H1 (cell line): ENCODE measurements around the gene COLEC12. TPM values are rescaled to one million over a fixed set of nuclear protein-coding genes. Genes with fewer than 3 reads are reported as not detected.

ENCODE experiments used
- CTCF ChIA-PET: fragments of 300-600 bp; sonication (Branson Sonifier 250); formaldehyde crosslinking; loops from one replicate; lab custom pipeline; 2021; ENCODE audit not compliant: partially characterized antibody; lab: Charles Lee
- POLR2A ChIA-PET: fragments of 300-600 bp; sonication (Branson Sonifier 250); formaldehyde crosslinking; loops from one replicate; lab custom pipeline; 2021; ENCODE audit warnings: inconsistent platforms; ENCODE audit not compliant: partially characterized antibody; lab: Charles Lee
- DNase-seq, 2 experiments: peaks; one replicate each; pipeline versions ENCODE4 v3.0.0 to v3.0.0-alpha.2; 2010 to 2022; ENCODE audit warnings: low spot score in 2 of 2, low read depth in 1 of 2, mixed read lengths in 1 of 2
- FAIRE-seq: peaks from 2 replicates; lab custom pipeline; 2011; peaks lifted over from hg19 to GRCh38; lab: Jason Lieb, UNC
- H2AFZ ChIP-seq: 2 replicates; pipeline ENCODE4 v1.8.1; 2012; ENCODE audit warnings: low read length, inconsistent platforms
- H2AK5ac ChIP-seq: 2 replicates; pipeline ENCODE4 v1.6.1; 2013; ENCODE audit warnings: low read depth, low read length
- H2BK120ac ChIP-seq: replicated peaks from 2 replicates; pipeline ENCODE3; 2013; ENCODE audit warnings: low read depth, low read length, inconsistent platforms
- H2BK12ac ChIP-seq: 2 replicates; pipeline ENCODE4 v1.6.1; 2013; ENCODE audit warnings: low read depth, low read length
- H2BK15ac ChIP-seq: 2 replicates; pipeline ENCODE4 v1.6.1; 2013; ENCODE audit warnings: low read length
- H2BK20ac ChIP-seq: 2 replicates; pipeline ENCODE4 v1.6.1; 2013; ENCODE audit warnings: low read length
- H2BK5ac ChIP-seq: 2 replicates; pipeline ENCODE4 v1.6.1; 2013; ENCODE audit warnings: low read depth, low read length
- H3K14ac ChIP-seq: 2 replicates; pipeline ENCODE4 v1.6.1; 2013; ENCODE audit warnings: inconsistent platforms; ENCODE audit not compliant: insufficient read length
- H3K18ac ChIP-seq: 2 replicates; pipeline ENCODE4 v1.6.1; 2013; ENCODE audit warnings: low read length; ENCODE audit errors: extremely low read depth
- H3K23ac ChIP-seq: 2 replicates; pipeline ENCODE4 v1.6.1; 2013; ENCODE audit warnings: inconsistent platforms; ENCODE audit not compliant: insufficient read length
- H3K23me2 ChIP-seq: 2 replicates; pipeline ENCODE4 v1.6.1; 2013; ENCODE audit warnings: low read depth, low read length
- H3K27ac ChIP-seq: 2 replicates; pipeline ENCODE4 v1.6.1; 2011; ENCODE audit warnings: low read depth, low read length, inconsistent platforms
- H3K27me3 ChIP-seq, 4 experiments: replicated peaks in 1 of 4; 1 replicate in 1 of 4; 2 replicates in 3 of 4; pipeline versions ENCODE4 v1.6.1 to v1.8.1; 2011 to 2013; ENCODE audit warnings: low read length in 3 of 4, mild to moderate bottlenecking in 3 of 4, inconsistent platforms in 2 of 4, mixed read lengths in 2 of 4, moderate library complexity in 1 of 4; ENCODE audit not compliant: control insufficient read depth in 3 of 4, insufficient read depth in 3 of 4; ENCODE audit errors: extremely low read depth in 1 of 4
- H3K36me3 ChIP-seq, 4 experiments: 2 replicates each; pipeline versions ENCODE4 v1.6.1 to v1.8.1; 2011 to 2013; ENCODE audit warnings: mild to moderate bottlenecking in 4 of 4, low read length in 3 of 4, moderate library complexity in 2 of 4, control low read depth in 1 of 4, inconsistent platforms in 1 of 4; ENCODE audit not compliant: insufficient read depth in 4 of 4, control insufficient read depth in 2 of 4
- H3K4ac ChIP-seq: replicated peaks from 2 replicates; pipeline ENCODE3; 2013; ENCODE audit warnings: low read length, low read depth, mixed read lengths, inconsistent platforms; ENCODE audit not compliant: insufficient read length
- H3K4me1 ChIP-seq, 4 experiments: replicated peaks in 1 of 4; 1 replicate in 1 of 4; 2 replicates in 3 of 4; pipeline versions ENCODE4 v1.6.1 to v1.8.1; 2011 to 2013; ENCODE audit warnings: low read length in 3 of 4, inconsistent platforms in 2 of 4, mixed read lengths in 1 of 4; ENCODE audit not compliant: insufficient read depth in 4 of 4, control insufficient read depth in 3 of 4
- H3K4me2 ChIP-seq, 2 experiments: 2 replicates each; pipeline versions ENCODE4 v1.6.1 to v1.8.1; 2011 to 2013; ENCODE audit warnings: low read depth in 2 of 2, low read length in 2 of 2, control low read depth in 1 of 2, inconsistent platforms in 1 of 2, mild to moderate bottlenecking in 1 of 2; ENCODE audit not compliant: insufficient read depth in 1 of 2
- H3K4me3 ChIP-seq, 4 experiments: fragments of 200-600, 300-600 bp in 1 of 4; sonication (generic), shearing (Covaris generic), sonication (Bioruptor Twin) in 1 of 4; 2 replicates each; pipeline versions ENCODE4 v1.5.1 to v1.8.1; 2011 to 2016; ENCODE audit warnings: low read length in 4 of 4, low read depth in 3 of 4, control low read depth in 2 of 4, inconsistent platforms in 2 of 4, mild to moderate bottlenecking in 2 of 4, mixed read lengths in 1 of 4, moderate library complexity in 1 of 4; ENCODE audit not compliant: insufficient read depth in 2 of 4; ENCODE audit errors: extremely low read depth in 1 of 4
- H3K56ac ChIP-seq: replicated peaks from 2 replicates; pipeline ENCODE3; 2013; ENCODE audit warnings: low read depth, mild to moderate bottlenecking, mixed read lengths, low read length, inconsistent platforms; ENCODE audit not compliant: insufficient read length
- H3K79me1 ChIP-seq: 2 replicates; pipeline ENCODE4 v1.6.1; 2013; ENCODE audit warnings: low read depth, low read length, control low read depth
- H3K79me2 ChIP-seq, 2 experiments: 2 replicates each; pipeline versions ENCODE4 v1.6.1 to v1.8.1; 2012 to 2013; ENCODE audit warnings: low read length in 2 of 2, mild to moderate bottlenecking in 2 of 2, inconsistent platforms in 1 of 2; ENCODE audit not compliant: insufficient read depth in 2 of 2, control insufficient read depth in 1 of 2
- H3K9ac ChIP-seq, 4 experiments: replicated peaks in 1 of 4; 1 replicate in 1 of 4; 2 replicates in 3 of 4; pipeline versions ENCODE4 v1.6.1 to v1.8.1; 2011 to 2013; ENCODE audit warnings: low read depth in 3 of 4, low read length in 3 of 4, control low read depth in 2 of 4, mild to moderate bottlenecking in 2 of 4, moderate library complexity in 2 of 4, inconsistent platforms in 1 of 4; ENCODE audit errors: extremely low read depth in 1 of 4
- H3K9me3 ChIP-seq, 2 experiments: 2 replicates each; pipeline versions ENCODE4 v1.6.1 to v1.8.1; 2012 to 2013; ENCODE audit warnings: mild to moderate bottlenecking in 2 of 2, moderate library complexity in 2 of 2, control low read depth in 1 of 2, inconsistent platforms in 1 of 2, low read depth in 1 of 2, low read length in 1 of 2, mixed read lengths in 1 of 2; ENCODE audit not compliant: insufficient read depth in 2 of 2
- H4K20me1 ChIP-seq, 2 experiments: replicated peaks in 1 of 2; 2 replicates each; pipeline versions ENCODE3 to v1.8.1; 2011 to 2013; ENCODE audit warnings: inconsistent platforms in 2 of 2, low read length in 2 of 2, mild to moderate bottlenecking in 1 of 2; ENCODE audit not compliant: insufficient read depth in 2 of 2, control insufficient read depth in 1 of 2
- H4K5ac ChIP-seq: 2 replicates; pipeline ENCODE4 v1.6.1; 2013; ENCODE audit warnings: low read length, low read depth, mixed read lengths, inconsistent platforms; ENCODE audit not compliant: insufficient read length
- H4K8ac ChIP-seq: 2 replicates; pipeline ENCODE4 v1.8.0; 2013; ENCODE audit warnings: mild to moderate bottlenecking, moderate library complexity, low read length, inconsistent platforms; ENCODE audit not compliant: insufficient read depth; ENCODE audit errors: extremely low read depth
- H4K91ac ChIP-seq: replicated peaks from 2 replicates; pipeline ENCODE3; 2013; ENCODE audit warnings: low read length, mixed read lengths, inconsistent platforms; ENCODE audit not compliant: insufficient read length
- CREB1 ChIP-seq: IDR thresholded peaks from 2 replicates; pipeline ENCODE4 v1.6.1; 2012; ENCODE audit warnings: inconsistent platforms
- GTF2F1 ChIP-seq: IDR thresholded peaks from 2 replicates; pipeline ENCODE4 v1.6.1; 2012; ENCODE audit warnings: low read depth, low read length, improper control_type of control experiment, borderline replicate concordance
- POLR2A ChIP-seq, 2 experiments: IDR thresholded peaks; 1 replicate in 1 of 2; 2 replicates in 1 of 2; pipeline ENCODE4 v1.6.1; 2011; ENCODE audit warnings: low read depth in 2 of 2, low read length in 2 of 2, mild to moderate bottlenecking in 2 of 2; ENCODE audit errors: control extremely low read depth in 1 of 2
- POU5F1 ChIP-seq: IDR thresholded peaks from 2 replicates; pipeline ENCODE4 v1.6.1; 2011; ENCODE audit warnings: low read depth, mild to moderate bottlenecking, low read length, moderate library complexity
- RAD21 ChIP-seq, 2 experiments: IDR thresholded peaks in 1 of 2; conservative IDR thresholded peaks in 1 of 2; 2 replicates each; pipeline ENCODE4 v1.6.1; 2011; ENCODE audit warnings: low read depth in 2 of 2, low read length in 2 of 2, improper control_type of control experiment in 1 of 2, inconsistent platforms in 1 of 2, mild to moderate bottlenecking in 1 of 2, moderate library complexity in 1 of 2
- RXRA ChIP-seq: IDR thresholded peaks from 2 replicates; pipeline ENCODE4 v1.6.1; 2011; ENCODE audit warnings: low read depth, mild to moderate bottlenecking, low read length, moderate library complexity; ENCODE audit not compliant: insufficient read depth
- SIRT6 ChIP-seq: IDR thresholded peaks from one replicate; pipeline ENCODE4 v1.7.1; 2012; ENCODE audit warnings: low read length, inconsistent platforms
- SP1 ChIP-seq: IDR thresholded peaks from 2 replicates; pipeline ENCODE4 v1.6.1; 2011; ENCODE audit warnings: low read depth, low read length
- TAF7 ChIP-seq: optimal IDR thresholded peaks from 2 replicates; pipeline ENCODE3; 2011; ENCODE audit warnings: low read depth, mild to moderate bottlenecking, inconsistent platforms, low read length, moderate library complexity, borderline replicate concordance
- YY1 ChIP-seq: IDR thresholded peaks from 2 replicates; pipeline ENCODE4 v1.6.1; 2011; ENCODE audit warnings: low read depth, mild to moderate bottlenecking, low read length
- WGBS, 2 experiments: shearing (Covaris generic) in 1 of 2; methylation state at CpG; one replicate each; pipeline versions ENCODE4 v1.1.6 to v1.1.7; 2013 to 2015; ENCODE audit warnings: low lambda C conversion rate in 2 of 2, mixed read lengths in 2 of 2, inconsistent platforms in 1 of 2, low coverage in 1 of 2, missing lambda C conversion rate in 1 of 2; ENCODE audit not compliant: insufficient replicate concordance in 2 of 2, insufficient coverage in 1 of 2, insufficient read length in 1 of 2; ENCODE audit errors: extremely low coverage in 1 of 2, missing lambda C conversion rate in 1 of 2; 5-methylcytosine and 5-hydroxymethylcytosine counted together
- polyA plus RNA-seq, 7 experiments: library from polyadenylated mRNA; depleted of rRNA in 3 of 7; stranded (reverse) in 5 of 7; unstranded in 2 of 7; fragments of >200 nt in 5 of 7; fragments of 200-250 nt in 2 of 7; gene quantifications; 1 replicate in 5 of 7; 2 replicates in 1 of 7; 4 replicates in 1 of 7; pipeline versions ENCODE4 v1.2.1 to v1.2.3, GENCODE V29; 2011 to 2013; ENCODE audit warnings: missing spikeins in 2 of 7, mixed read lengths in 2 of 7
- total RNA-seq: library from RNA; stranded (reverse); fragmentation: NEBNext Ultra II Directional; extraction: Animal tissue kit (Norgen Biotek cat#: 25700); gene quantifications from 2 replicates; pipeline ENCODE4 v1.2.1, GENCODE V29; 2021

The COLEC12 gene
- total and polyA plus RNA-seq, 2 of the 8 experiments (the other 6 are each of a cell fraction or from before 2014, with no cell fraction given) = 0.44 to 2.3 TPM

DNA sequence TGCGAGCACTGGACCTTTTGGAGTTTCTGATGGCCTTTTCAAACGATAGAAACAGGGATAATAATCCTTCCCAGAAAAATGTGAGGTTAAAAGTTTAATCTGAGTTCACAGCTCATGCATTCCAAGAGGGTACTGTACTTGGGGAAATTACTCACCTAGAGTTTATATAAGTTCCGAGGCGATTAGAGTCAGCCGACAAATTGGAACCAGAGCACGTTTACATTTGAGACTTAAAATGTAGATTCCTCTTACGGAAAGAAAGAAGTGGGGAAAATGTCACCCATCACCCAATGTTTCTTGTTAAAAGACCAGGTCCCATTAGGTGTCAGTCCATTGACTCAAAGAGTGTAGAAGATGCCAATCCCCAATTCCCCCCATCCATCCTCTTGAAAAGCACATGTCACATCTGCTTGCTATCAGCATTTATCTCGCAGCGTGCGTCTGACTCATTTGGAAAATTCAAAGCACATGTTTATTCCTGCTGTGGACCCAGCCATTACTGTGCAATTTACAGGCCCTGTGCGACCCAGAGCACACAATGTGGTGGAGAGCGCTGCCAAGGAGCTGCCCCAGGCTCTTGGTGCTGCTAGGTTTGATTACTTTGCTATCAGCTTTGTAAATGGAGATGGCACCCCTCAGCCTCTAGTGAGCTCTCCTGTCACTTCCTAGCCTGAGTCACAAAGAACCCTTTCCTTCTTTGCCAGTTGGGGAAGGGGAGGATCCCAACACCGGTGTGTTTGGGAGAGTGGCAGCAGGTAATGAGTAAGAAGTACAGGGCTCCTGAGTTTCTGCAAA, 104.8 kb downstream of the COLEC12 start:
- no peak overlapping the region for H3K4me2 ChIP-seq
- no peak overlapping the region for H4K5ac ChIP-seq
- H4K20me1 ChIP-seq = no peaks in the 10 kb centered on the region
- no peak for TF ChIP-seq TAF7
- TF ChIP-seq POU5F1 = no peak
- TF ChIP-seq CREB1 = no peak
- no peak for TF ChIP-seq YY1
- no peak for TF ChIP-seq POLR2A (IDR thresholded peaks at IDR 0.05; ENCODE audit: control extremely low read depth in 1 of 2, low read depth in 2 of 2, low read length in 2 of 2)
- no peak for TF ChIP-seq SIRT6
- no peak for TF ChIP-seq RXRA
- TF ChIP-seq GTF2F1 = no peak
- no peak for TF ChIP-seq SP1
- no peak for TF ChIP-seq RAD21 (IDR thresholded peaks at IDR 0.05 in 1 of 2, conservative IDR thresholded peaks at IDR 0.05 in 1 of 2; ENCODE audit: low read depth in 2 of 2, low read length in 2 of 2)
- DNase-seq (no peak), FAIRE-seq (no peak)
- H3K27ac ChIP-seq = no peak overlapping the region
- no peaks in the 10 kb centered on the region for H3K36me3 ChIP-seq
- H4K91ac ChIP-seq = no peak overlapping the region
- H3K4ac ChIP-seq = no peak overlapping the region
- H4K8ac ChIP-seq = no peak overlapping the region
- H3K79me2 ChIP-seq = no peaks in the 10 kb centered on the region
- no peak overlapping the region for H3K18ac ChIP-seq
- ChIA-PET POLR2A (no interaction called here), CTCF (no interaction called here)
- no peaks in the 10 kb centered on the region for H3K4me1 ChIP-seq
- no peak overlapping the region for H3K56ac ChIP-seq
- H2AK5ac ChIP-seq = no peak overlapping the region
- H2BK20ac ChIP-seq = no peak overlapping the region
- H3K23me2 ChIP-seq = no peaks in the 10 kb centered on the region
- H3K27me3 ChIP-seq = no peaks in the 10 kb centered on the region
- H3K9ac ChIP-seq = no peak overlapping the region
- H2BK120ac ChIP-seq = no peak overlapping the region
- H2BK5ac ChIP-seq = no peak overlapping the region
- H3K23ac ChIP-seq = no peak overlapping the region
- H3K9me3 ChIP-seq = no peaks in the 10 kb centered on the region
- H3K79me1 ChIP-seq = no peaks in the 10 kb centered on the region
- no peak overlapping the region for H2BK15ac ChIP-seq
- no peak overlapping the region for H2AFZ ChIP-seq
- no peak overlapping the region for H3K14ac ChIP-seq
- H3K4me3 ChIP-seq = no peak overlapping the region
- 87% methylated on average over 13 of the region's 13 CpGs; no CpG with 5 or more reads in 1 of the 2 experiments for WGBS, 2 experiments
- no peak overlapping the region for H2BK12ac ChIP-seq
